Measurements from ENCODE around the gene CLCA4.
"Not testable (repeated sequence)": the region's sequence is repeated elsewhere in the genome, so short reads cannot be mapped to it uniquely, and the experiment has no call there.

Gene CLCA4

GRCh38 chr1:86530211-86530845 is 16.6 kb upstream of the CLCA4 start:
- DNase-seq (ENCODE audit: low read depth in 3 of 3), result no peak

- no peak for DNase-seq (ENCODE audit: low read depth in 3 of 3)
Observed at GRCh38 chr1:86537928-86538695, 8.8 kb upstream of the CLCA4 start.

- DNase-seq (ENCODE audit: low read depth in 3 of 3), result no peak
Observed at GRCh38 chr1:86538775-86539174, 8.1 kb upstream of the CLCA4 start.

- no peak for DNase-seq (ENCODE audit: low read depth in 3 of 3)
Observed at GRCh38 chr1:86541859-86542258, 5.0 kb upstream of the CLCA4 start.

- no peak for DNase-seq (ENCODE audit: low read depth in 3 of 3)
Observed at GRCh38 chr1:86542631-86543030, 4.2 kb upstream of the CLCA4 start.

GRCh38 chr1:86548839-86549238 is 2.0 kb downstream of the CLCA4 start:
- DNase-seq (ENCODE audit: low read depth in 3 of 3), result no peak

- DNase-seq (ENCODE audit: low read depth in 3 of 3), result no peak
Observed at GRCh38 chr1:86551305-86551704, 4.4 kb downstream of the CLCA4 start.

GRCh38 chr1:86552376-86552775 is 5.5 kb downstream of the CLCA4 start:
- DNase-seq (ENCODE audit: low read depth in 3 of 3), result no peak

GRCh38 chr1:86557739-86558138 is 10.9 kb downstream of the CLCA4 start:
- no peak for DNase-seq (ENCODE audit: low read depth in 3 of 3)

GRCh38 chr1:86563849-86564248 is 17.0 kb downstream of the CLCA4 start:
- no peak for DNase-seq (ENCODE audit: low read depth in 3 of 3)

GRCh38 chr1:86567341-86567740 is 20.5 kb downstream of the CLCA4 start:
- no peak for DNase-seq (ENCODE audit: low read depth in 3 of 3)

GRCh38 chr1:86567878-86568277 is 21.0 kb downstream of the CLCA4 start:
- DNase-seq (ENCODE audit: low read depth in 3 of 3), result no peak

GRCh38 chr1:86573763-86574484 is 27.0 kb downstream of the CLCA4 start:
- no peak for DNase-seq (ENCODE audit: low read depth in 3 of 3)

- DNase-seq (ENCODE audit: low read depth in 3 of 3), result no peak
Observed at GRCh38 chr1:86581231-86581630, 34.4 kb downstream of the CLCA4 start.

- no peak for DNase-seq (ENCODE audit: low read depth in 3 of 3)
Observed at GRCh38 chr1:86582161-86582560, 35.3 kb downstream of the CLCA4 start.

- DNase-seq (ENCODE audit: low read depth in 3 of 3), result no peak
Observed at GRCh38 chr1:86583032-86583431, 36.2 kb downstream of the CLCA4 start.

- DNase-seq (ENCODE audit: low read depth in 3 of 3), result no peak
Observed at GRCh38 chr1:86583593-86583992, 36.7 kb downstream of the CLCA4 start.

GRCh38 chr1:86594284-86594770 is 47.4 kb downstream of the CLCA4 start:
- DNase-seq (ENCODE audit: low read depth in 3 of 3), result no peak

GRCh38 chr1:86596224-86596623 is 49.3 kb downstream of the CLCA4 start:
- DNase-seq (ENCODE audit: low read depth in 3 of 3), result no peak

- no peak for DNase-seq (ENCODE audit: low read depth in 3 of 3)
Observed at GRCh38 chr1:86596741-86597290, 49.9 kb downstream of the CLCA4 start.

GRCh38 chr1:86606080-86606479 is 59.2 kb downstream of the CLCA4 start:
- DNase-seq (ENCODE audit: low read depth in 3 of 3), result not testable (repeated sequence)

- no peak for DNase-seq (ENCODE audit: low read depth in 3 of 3)
Observed at GRCh38 chr1:86616433-86616832, 69.6 kb downstream of the CLCA4 start.

All from stimulated activated CD4-positive, alpha-beta T cell treated with anti-CD3 and anti-CD28 coated beads, TNF-alpha, amount 100 ng/mL, for 48 hours (primary cell).